Trophoblast cell (in vitro differentiated cells and primary cell): ENCODE data around the gene SUN2.

Source experiments
- DNase-seq, 2 donors: peaks; one replicate each; pipeline ENCODE4 v3.0.0-alpha.2; 2016
- H2AFZ ChIP-seq: 2 replicates; pipeline ENCODE4 v1.6.1; 2013; ENCODE audit warnings: low read length, moderate library complexity, mild to moderate bottlenecking; ENCODE audit not compliant: insufficient read depth, poor library complexity
- H2AK5ac ChIP-seq: 2 replicates; pipeline ENCODE4 v1.6.1; 2013; ENCODE audit warnings: mild to moderate bottlenecking, low read length
- H2BK120ac ChIP-seq: 2 replicates; pipeline ENCODE4 v1.6.1; 2013; ENCODE audit warnings: low read length, mild to moderate bottlenecking, moderate library complexity; ENCODE audit not compliant: insufficient read depth, poor library complexity
- H2BK12ac ChIP-seq: 2 replicates; pipeline ENCODE4 v1.6.1; 2013; ENCODE audit warnings: mild to moderate bottlenecking, low read length, moderate library complexity
- H2BK5ac ChIP-seq: 2 replicates; pipeline ENCODE4 v1.6.1; 2013; ENCODE audit warnings: low read length, low read depth, moderate library complexity, mild to moderate bottlenecking; ENCODE audit not compliant: poor library complexity
- H3K14ac ChIP-seq: 2 replicates; pipeline ENCODE4 v1.6.1; 2013; ENCODE audit warnings: mild to moderate bottlenecking, low read length
- H3K18ac ChIP-seq: 2 replicates; pipeline ENCODE4 v1.6.1; 2013; ENCODE audit warnings: mild to moderate bottlenecking, low read length
- H3K23ac ChIP-seq: 2 replicates; pipeline ENCODE4 v1.6.1; 2013; ENCODE audit warnings: low read length
- H3K27ac ChIP-seq: 2 replicates; pipeline ENCODE4 v1.5.1; 2013; ENCODE audit warnings: low read depth, mild to moderate bottlenecking, inconsistent platforms, low read length, moderate library complexity
- H3K27me3 ChIP-seq: 2 replicates; pipeline ENCODE4 v1.6.1; 2013; ENCODE audit warnings: inconsistent platforms, mild to moderate bottlenecking, low read length, moderate library complexity; ENCODE audit not compliant: insufficient read depth
- H3K36me3 ChIP-seq, 2 experiments: 1 replicate in 1 of 2; 2 replicates in 1 of 2; pipeline ENCODE4 v1.6.1; 2013; ENCODE audit warnings: low read length in 2 of 2, mild to moderate bottlenecking in 2 of 2, moderate library complexity in 1 of 2; ENCODE audit not compliant: insufficient read depth in 2 of 2, control insufficient read depth in 1 of 2
- H3K4ac ChIP-seq: 2 replicates; pipeline ENCODE4 v1.6.1; 2013; ENCODE audit warnings: low read depth, mild to moderate bottlenecking, low read length, moderate library complexity
- H3K4me1 ChIP-seq, 2 experiments: 1 replicate in 1 of 2; 2 replicates in 1 of 2; pipeline ENCODE4 v1.6.1; 2013; ENCODE audit warnings: low read length in 2 of 2, mild to moderate bottlenecking in 2 of 2, moderate library complexity in 1 of 2; ENCODE audit not compliant: insufficient read depth in 2 of 2, control insufficient read depth in 1 of 2
- H3K4me2 ChIP-seq: 2 replicates; pipeline ENCODE4 v1.6.1; 2013; ENCODE audit warnings: inconsistent platforms, mild to moderate bottlenecking, low read length, moderate library complexity
- H3K4me3 ChIP-seq: 2 replicates; pipeline ENCODE4 v1.5.1; 2013; ENCODE audit warnings: mild to moderate bottlenecking, low read depth, low read length, inconsistent platforms
- H3K79me1 ChIP-seq: one replicate; pipeline ENCODE4 v1.6.1; 2013; ENCODE audit warnings: low read length
- H3K79me2 ChIP-seq: 2 replicates; pipeline ENCODE4 v1.6.1; 2013; ENCODE audit warnings: low read length, mild to moderate bottlenecking; ENCODE audit not compliant: control insufficient read depth, insufficient read depth, poor library complexity
- H3K9ac ChIP-seq: 2 replicates; pipeline ENCODE4 v1.6.1; 2013; ENCODE audit warnings: mild to moderate bottlenecking, low read length
- H3K9me3 ChIP-seq: 2 replicates; pipeline ENCODE4 v1.6.1; 2013; ENCODE audit warnings: low read depth, mild to moderate bottlenecking, control low read depth, inconsistent platforms, low read length; ENCODE audit not compliant: insufficient read depth
- H4K12ac ChIP-seq: 2 replicates; pipeline ENCODE4 v1.6.1; 2013; ENCODE audit warnings: low read depth, mild to moderate bottlenecking, low read length, moderate library complexity
- H4K8ac ChIP-seq: 2 replicates; pipeline ENCODE4 v1.6.1; 2013; ENCODE audit warnings: low read depth, mild to moderate bottlenecking, low read length, moderate library complexity
- H4K91ac ChIP-seq: one replicate; pipeline ENCODE4 v1.6.1; 2013; ENCODE audit warnings: low read depth, mild to moderate bottlenecking, low read length, moderate library complexity
- WGBS: extraction: QIAGEN DNeasy Blood & Tissue Kit; methylation state at CpG from one replicate; pipeline ENCODE4 v1.1.7; 2013; ENCODE audit warnings: missing lambda C conversion rate; ENCODE audit not compliant: insufficient read length, insufficient coverage; ENCODE audit errors: extremely low coverage; 5-methylcytosine and 5-hydroxymethylcytosine counted together

SUN2 gene

GRCh38 chr22:38694049-38694448 lies 61.7 kb downstream of the SUN2 start:
- H2BK5ac ChIP-seq = no peak overlapping the region
- H2AK5ac ChIP-seq = no peak overlapping the region
- no peak overlapping the region for H2AFZ ChIP-seq
- H3K4me1 ChIP-seq = peaks cover 2 to 10% of the 10 kb centered on the region in 2 experiments
- H2BK120ac ChIP-seq = no peak overlapping the region
- H3K4me2 ChIP-seq = no peak overlapping the region
- peaks cover 9 to 17% of the 10 kb centered on the region in 2 experiments for H3K36me3 ChIP-seq
- no peaks in the 10 kb centered on the region for H3K27me3 ChIP-seq
- no peak overlapping the region for H3K23ac ChIP-seq
- H4K12ac ChIP-seq = no peak overlapping the region
- no peak overlapping the region for H4K8ac ChIP-seq
- no peak overlapping the region for H3K4ac ChIP-seq
- WGBS = no CpG with 5 or more reads among the region's 2 CpGs
- H2BK12ac ChIP-seq = no peak overlapping the region
- DNase-seq = peak; percentile 49 to 66
- no peak overlapping the region for H4K91ac ChIP-seq
- no peak overlapping the region for H3K18ac ChIP-seq
- no peaks in the 10 kb centered on the region for H3K9me3 ChIP-seq
- H3K9ac ChIP-seq = no peak overlapping the region
- no peak overlapping the region for H3K4me3 ChIP-seq
- no peaks in the 10 kb centered on the region for H3K79me1 ChIP-seq
- no peaks in the 10 kb centered on the region for H3K79me2 ChIP-seq
- H3K27ac ChIP-seq = no peak overlapping the region
- H3K14ac ChIP-seq = no peak overlapping the region

GRCh38 chr22:38689651-38690050 lies 66.1 kb downstream of the SUN2 start:
- Histone ChIP-seq H4K12ac (no peak overlapping the region), H4K91ac (no peak overlapping the region)

GRCh38 chr22:38685761-38686160 lies 70.0 kb downstream of the SUN2 start:
- H3K4me1 ChIP-seq = peaks cover 5 to 8% of the 10 kb centered on the region in 2 experiments
- H3K4ac ChIP-seq = no peak overlapping the region
- no peak overlapping the region for H2AK5ac ChIP-seq
- peaks cover 4% of the 10 kb centered on the region for H3K79me1 ChIP-seq
- peaks cover 3% of the 10 kb centered on the region for H3K79me2 ChIP-seq
- no peak for DNase-seq
- no peak overlapping the region for H2BK12ac ChIP-seq
- no peak overlapping the region for H4K8ac ChIP-seq
- no peak overlapping the region for H3K27ac ChIP-seq
- H2AFZ ChIP-seq = no peak overlapping the region
- no peak overlapping the region for H4K12ac ChIP-seq
- H3K4me3 ChIP-seq = no peak overlapping the region
- peaks cover 38 to 57% of the 10 kb centered on the region in 2 experiments for H3K36me3 ChIP-seq
- H3K14ac ChIP-seq = no peak overlapping the region
- H3K27me3 ChIP-seq = no peaks in the 10 kb centered on the region
- H3K23ac ChIP-seq = no peak overlapping the region
- no peak overlapping the region for H4K91ac ChIP-seq
- WGBS = no CpG with 5 or more reads among the region's 1 CpG
- no peak overlapping the region for H3K18ac ChIP-seq
- no peak overlapping the region for H2BK5ac ChIP-seq
- no peaks in the 10 kb centered on the region for H3K9me3 ChIP-seq
- no peak overlapping the region for H2BK120ac ChIP-seq
- no peak overlapping the region for H3K4me2 ChIP-seq
- no peak overlapping the region for H3K9ac ChIP-seq

More at GRCh38 chr22:38689651-38690050, 66.1 kb downstream of the SUN2 start:
- no peak for DNase-seq
- Histone ChIP-seq H3K4me2 (no peak overlapping the region), H3K18ac (no peak overlapping the region), H3K9me3 (no peaks in the 10 kb centered on the region), H2BK120ac (no peak overlapping the region), H3K79me2 (no peaks in the 10 kb centered on the region), H3K79me1 (no peaks in the 10 kb centered on the region), H3K4ac (no peak overlapping the region), H3K9ac (no peak overlapping the region), H3K4me1 (no peaks in the 10 kb centered on the region), H3K23ac (no peak overlapping the region), H3K4me3 (no peak overlapping the region), H2BK12ac (no peak overlapping the region), H2AFZ (no peak overlapping the region), H3K27ac (no peak overlapping the region), H4K8ac (no peak overlapping the region), H3K14ac (no peak overlapping the region), H2BK5ac (no peak overlapping the region), H3K36me3 (peaks cover 33 to 55% of the 10 kb centered on the region in 2 experiments), H2AK5ac (no peak overlapping the region), H3K27me3 (no peaks in the 10 kb centered on the region)
- WGBS = no CpG with 5 or more reads among the region's 1 CpG

GRCh38 chr22:38684895-38685294 lies 70.9 kb downstream of the SUN2 start:
- Histone ChIP-seq H3K14ac (no peak overlapping the region), H3K4me2 (no peak overlapping the region), H4K12ac (no peak overlapping the region), H3K79me2 (peaks cover 3% of the 10 kb centered on the region), H3K4me3 (no peak overlapping the region), H3K23ac (no peak overlapping the region), H2AK5ac (no peak overlapping the region), H2BK5ac (no peak overlapping the region), H4K8ac (no peak overlapping the region), H3K18ac (no peak overlapping the region), H3K9me3 (no peaks in the 10 kb centered on the region), H3K27ac (no peak overlapping the region), H4K91ac (no peak overlapping the region), H2AFZ (no peak overlapping the region), H3K27me3 (no peaks in the 10 kb centered on the region), H2BK120ac (no peak overlapping the region), H3K9ac (no peak overlapping the region), H3K36me3 (peaks cover 36 to 54% of the 10 kb centered on the region in 2 experiments), H3K4ac (no peak overlapping the region), H3K79me1 (peaks cover 4% of the 10 kb centered on the region), H3K4me1 (peaks cover 5 to 8% of the 10 kb centered on the region in 2 experiments), H2BK12ac (no peak overlapping the region)
- WGBS = no CpG with 5 or more reads among the region's 9 CpGs
- no peak for DNase-seq
